Adrenal gland (tissue), 12 donors: ENCODE data around the gene SLC12A9. TPM values are rescaled to one million over a fixed set of nuclear protein-coding genes. Genes with fewer than 3 reads are reported as not detected.
A peak's percentile ranks its signal among the peaks of the same experiment; 100 is the strongest.

Experiments
- DNase-seq, 7 donors: peaks; one replicate each; pipeline ENCODE4 v3.0.0-alpha.2; 2019 to 2020
- H3K27ac ChIP-seq, 5 donors: fragments of 200-600 bp; sonication (generic) in 4 of 5; 1 replicate in 3 of 5; 2 replicates in 2 of 5; pipeline versions ENCODE4 v1.5.1 to v1.8.0; 2016 to 2020; ENCODE audit warnings: mild to moderate bottlenecking in 1 of 5
- H3K27me3 ChIP-seq: fragments of 200-600 bp; 2 replicates; pipeline ENCODE4 v1.8.0; 2021
- H3K36me3 ChIP-seq, 2 donors: fragments of 200-600 bp; replicated peaks in 1 of 2; 1 replicate in 1 of 2; 2 replicates in 1 of 2; pipeline versions ENCODE4 v1.5.1 to v1.8.0; 2018 to 2022
- H3K4me1 ChIP-seq, 2 donors: fragments of 200-600 bp; replicated peaks in 1 of 2; 1 replicate in 1 of 2; 2 replicates in 1 of 2; pipeline versions ENCODE4 v1.5.1 to v1.8.0; 2018 to 2021
- H3K4me3 ChIP-seq, 4 donors: fragments of 200-600 bp; sonication (generic) in 3 of 4; one replicate each; pipeline ENCODE4 v1.5.1; 2016 to 2018
- H3K9me3 ChIP-seq, 3 donors: fragments of 200-600 bp; sonication (generic) in 1 of 3; replicated peaks in 1 of 3; 1 replicate in 2 of 3; 2 replicates in 1 of 3; pipeline versions ENCODE4 v1.5.1 to v1.8.0; 2016 to 2021
- CTCF ChIP-seq, 6 experiments: fragments of 450-650 bp in 4 of 6; fragments of 200-600 bp in 2 of 6; sonication (generic) in 1 of 6; IDR thresholded peaks; 1 replicate in 5 of 6; 2 replicates in 1 of 6; pipeline versions ENCODE4 v1.5.1 to v1.8.0; 2016 to 2021; ENCODE audit warnings: antibody characterized with exemption in 6 of 6, mild to moderate bottlenecking in 2 of 6, moderate library complexity in 1 of 6
- POLR2A ChIP-seq, 2 donors: fragments of 450-650 bp; IDR thresholded peaks; one replicate each; pipeline ENCODE4 v1.6.1; 2017; ENCODE audit warnings: antibody characterized with exemption in 2 of 2, mild to moderate bottlenecking in 2 of 2, moderate library complexity in 1 of 2
- WGBS, 4 donors: extraction: QIAGEN DNeasy Blood & Tissue Kit in 2 of 4; methylation state at CpG; one replicate each; pipeline versions ENCODE4 v1.1.5 to v1.1.7; 2013 to 2017; 5-methylcytosine and 5-hydroxymethylcytosine counted together
- intact Hi-C, 2 donors: fragments of 100-400 bp; cut with DNase I; formaldehyde crosslinking; loops; one replicate each; pipeline versions ENCODE4 v1.14.1 to v1.15.0; 2022 to 2023
- polyA plus RNA-seq, 3 donors: library from polyadenylated mRNA; stranded (reverse); fragments of 200-250 nt in 2 of 3; fragments of 350-450 nt in 1 of 3; fragmentation: Illumina TruSeq in 1 of 3; extraction: RNeasy Lipid Tissue Mini Kit (QIAGEN cat#74804) in 1 of 3; gene quantifications; one replicate each; pipeline ENCODE4 v1.2.3, GENCODE V29; 2013 to 2014
- total RNA-seq, 9 donors: library from RNA; depleted of rRNA in 4 of 9; stranded (reverse); fragments of >200 nt in 4 of 9; fragments of 120-200 nt in 1 of 9; fragmentation: NEBNext Ultra II Directional in 1 of 9; extraction: Animal tissue kit (Norgen Biotek cat#: 25700) in 1 of 9; gene quantifications; one replicate each; pipeline versions ENCODE4 v1.1.0 to v1.2.4, GENCODE V29; 2013 to 2023
- donor health status: healthy with polysubstance abuse.
- donor health status: Bipolar disorder and iron deficiency.
- donor health status: DM: yes; HTN: yes; CAD: no.
- donor health status: DM: no; HTN: no; CAD: no.
- donor health status: DM: no; HTN: no; CAD: no.
- donor health status: DM: yes; HTN: yes; CAD: no.

SLC12A9 gene
- total and polyA plus RNA-seq, 12 donors: 6.1 to 60.3 (median 20.2) TPM

GRCh38 chr7:100829150-100829716, 23.3 kb upstream of the SLC12A9 start:
- H3K27me3 ChIP-seq: no peaks in the 10 kb centered on the region
- intact Hi-C loops: no loop called here
- DNase-seq: peak in 6 of 7 donors; percentile 49 to 85 (median 62)
- H3K4me1 ChIP-seq: peaks cover 14 to 19% of the 10 kb centered on the region in 2 donors
- no peaks in the 10 kb centered on the region for H3K9me3 ChIP-seq
- 41 to 68% (median 45%) methylated on average over 9 to 20 of the region's 20 CpGs for WGBS, 4 donors
- H3K36me3 ChIP-seq: no peaks in the 10 kb centered on the region
- peak overlapping the region in 1 of 5 donors; percentile 51 for H3K27ac ChIP-seq
- H3K4me3 ChIP-seq: no peak overlapping the region
- no peak for TF ChIP-seq CTCF (IDR thresholded peaks at IDR 0.05)
- no peak for TF ChIP-seq POLR2A (IDR thresholded peaks at IDR 0.05)

GRCh38 chr7:100830396-100830795, 22.1 kb upstream of the SLC12A9 start:
- no peak for DNase-seq
- no peak for TF ChIP-seq POLR2A (IDR thresholded peaks at IDR 0.05)
- TF ChIP-seq CTCF (IDR thresholded peaks at IDR 0.05): no peak
- H3K36me3 ChIP-seq: no peaks in the 10 kb centered on the region
- H3K27ac ChIP-seq: no peak overlapping the region
- H3K9me3 ChIP-seq: no peaks in the 10 kb centered on the region
- H3K4me3 ChIP-seq: no peak overlapping the region
- no peaks in the 10 kb centered on the region for H3K27me3 ChIP-seq
- H3K4me1 ChIP-seq: peaks cover 5 to 14% of the 10 kb centered on the region in 2 donors
- WGBS, 4 donors: 70 to 79% (median 75%) methylated on average over 4 of the region's 4 CpGs
- intact Hi-C loops: no loop called here

GRCh38 chr7:100832281-100832633, 20.3 kb upstream of the SLC12A9 start:
- H3K27ac ChIP-seq: no peak overlapping the region
- intact Hi-C loops: no loop called here
- no peaks in the 10 kb centered on the region for H3K9me3 ChIP-seq
- no peaks in the 10 kb centered on the region for H3K27me3 ChIP-seq
- WGBS, 4 donors: 92 to 97% (median 95%) methylated on average over 5 of the region's 5 CpGs
- H3K36me3 ChIP-seq: no peaks in the 10 kb centered on the region
- no peak for DNase-seq
- TF ChIP-seq POLR2A (IDR thresholded peaks at IDR 0.05) (no peak), CTCF (IDR thresholded peaks at IDR 0.05) (no peak)
- no peak overlapping the region for H3K4me3 ChIP-seq
- peaks cover 11 to 13% of the 10 kb centered on the region in 2 donors for H3K4me1 ChIP-seq

- intact Hi-C loops: no loop called here
- TF ChIP-seq CTCF (IDR thresholded peaks at IDR 0.05) (no peak), POLR2A (IDR thresholded peaks at IDR 0.05) (no peak)
- peaks cover 7 to 12% of the 10 kb centered on the region in 2 donors for H3K4me1 ChIP-seq
- DNase-seq: peak; percentile 59 to 84 (median 68)
- 24 to 60% (median 50%) methylated on average over 5 to 17 of the region's 17 CpGs for WGBS, 4 donors
- H3K36me3 ChIP-seq: no peaks in the 10 kb centered on the region
- H3K4me3 ChIP-seq: peak overlapping the region in 1 of 4 donors; percentile 23
- H3K27ac ChIP-seq: peak overlapping the region in 4 of 5 donors; percentile 32 to 84 (median 76)
- no peaks in the 10 kb centered on the region for H3K9me3 ChIP-seq
- H3K27me3 ChIP-seq: no peaks in the 10 kb centered on the region
Measured at GRCh38 chr7:100835903-100836811, 16.4 kb upstream of the SLC12A9 start.
